Neural cell (in vitro differentiated cells): ENCODE data around the gene EMC9.

Experiments
- CTCF ChIP-seq: fragments of 450-650 bp; IDR thresholded peaks from 2 replicates; pipeline ENCODE4 v1.5.1; 2014; ENCODE audit warnings: antibody characterized with exemption, mild to moderate bottlenecking, moderate library complexity; ENCODE audit not compliant: poor library complexity, severe bottlenecking
- EP300 ChIP-seq: fragments of 450-650 bp; conservative IDR thresholded peaks from 2 replicates; pipeline ENCODE4 v1.6.1; 2014; ENCODE audit warnings: antibody characterized with exemption, mild to moderate bottlenecking, moderate library complexity; ENCODE audit not compliant: poor library complexity, severe bottlenecking
- EZH2 ChIP-seq: fragments of 200-600, 300-800 bp; shearing (Covaris generic), sonication (generic); IDR thresholded peaks from 2 replicates; pipeline ENCODE4 v1.6.1; 2014; ENCODE audit warnings: antibody characterized with exemption, low read length, borderline replicate concordance, mild to moderate bottlenecking; ENCODE audit not compliant: insufficient read depth, poor library complexity, severe bottlenecking
- MXI1 ChIP-seq: fragments of 450-650 bp; conservative IDR thresholded peaks from 2 replicates; pipeline ENCODE4 v1.6.1; 2014; ENCODE audit warnings: antibody characterized with exemption, mild to moderate bottlenecking; ENCODE audit not compliant: poor library complexity, severe bottlenecking
- POLR2AphosphoS5 ChIP-seq: IDR thresholded peaks from 2 replicates; pipeline ENCODE4 v1.6.1; 2012
- RAD21 ChIP-seq: fragments of 450-650 bp; conservative IDR thresholded peaks from 2 replicates; pipeline ENCODE4 v1.6.1; 2014; ENCODE audit warnings: antibody characterized with exemption, mild to moderate bottlenecking, moderate library complexity
- REST ChIP-seq: IDR thresholded peaks from 2 replicates; pipeline ENCODE4 v1.6.1; 2012; ENCODE audit warnings: borderline replicate concordance
- SMC3 ChIP-seq: fragments of 450-650 bp; conservative IDR thresholded peaks from 2 replicates; pipeline ENCODE4 v1.6.1; 2014; ENCODE audit warnings: antibody characterized with exemption, mild to moderate bottlenecking, moderate library complexity; ENCODE audit not compliant: poor library complexity
- TAF1 ChIP-seq: IDR thresholded peaks from 2 replicates; pipeline ENCODE4 v1.6.1; 2012; ENCODE audit warnings: low read depth

GRCh38 chr14:24092110-24092504, 49.3 kb downstream of the EMC9 start:
- TF ChIP-seq EZH2 (no peak), CTCF (no peak), EP300 (no peak), POLR2AphosphoS5 (no peak), RAD21 (no peak), SMC3 (no peak), MXI1 (no peak), REST (no peak), TAF1 (no peak)
